A375 (cell line): ENCODE data around the gene RSPH3. TPM values are rescaled to one million over a fixed set of nuclear protein-coding genes. Genes with fewer than 3 reads are reported as not detected.

ENCODE experiments used
- small RNA-seq: library from RNA; depleted of rRNA; stranded (forward); fragments of <200 nt; gene quantifications from one replicate; pipeline ENCODE3, GENCODE V24; 2014
- total RNA-seq: library from RNA; depleted of rRNA; stranded (reverse); fragments of >200 nt; shearing (Covaris generic); gene quantifications from 2 replicates; pipeline ENCODE4 v1.2.3, GENCODE V29; 2014; rRNA removed

RSPH3 gene
- total RNA-seq: 4.4 and 5.9 TPM in 2 replicates

GRCh38 chr6:158999666-159000403, at the start of gene RSPH3:
Gene RSPH3, minus strand, starts transcription at chr6:159000202. Its CDS starts 652 bp downstream, at chr6:158999550.

GRCh38 chr6:159044899-159045727, 45.1 kb upstream of the RSPH3 start, which contains the start of gene TAGAP:
Gene TAGAP, minus strand, starts transcription at chr6:159044991. Its CDS starts 845 bp downstream, at chr6:159044146.

Small RNAs within 50 kb of the gene (small RNA-seq; reads per million reads assigned to genes)
- gene RNU6-293P: not detected

Other genes starting within 250 kb of the RSPH3 start
- 131 and 139 TPM in 2 replicates for gene EZR, start 180.8 kb downstream of the RSPH3 start, total RNA-seq
- gene TAGAP, start 44.8 kb upstream of the RSPH3 start, total RNA-seq: 0.08 TPM in 1 of 2 replicates, not detected in the other
- gene FNDC1, start 169.2 kb upstream of the RSPH3 start, total RNA-seq: not detected in 2 replicates